Measurements from ENCODE around the gene MTHFD2L. TPM values are rescaled to one million over a fixed set of nuclear protein-coding genes. Genes with fewer than 3 reads are reported as not detected.

The MTHFD2L gene
- total and polyA plus RNA-seq, 9 donors, result 5.8 to 19.3 (median 13.5) TPM

DNA sequence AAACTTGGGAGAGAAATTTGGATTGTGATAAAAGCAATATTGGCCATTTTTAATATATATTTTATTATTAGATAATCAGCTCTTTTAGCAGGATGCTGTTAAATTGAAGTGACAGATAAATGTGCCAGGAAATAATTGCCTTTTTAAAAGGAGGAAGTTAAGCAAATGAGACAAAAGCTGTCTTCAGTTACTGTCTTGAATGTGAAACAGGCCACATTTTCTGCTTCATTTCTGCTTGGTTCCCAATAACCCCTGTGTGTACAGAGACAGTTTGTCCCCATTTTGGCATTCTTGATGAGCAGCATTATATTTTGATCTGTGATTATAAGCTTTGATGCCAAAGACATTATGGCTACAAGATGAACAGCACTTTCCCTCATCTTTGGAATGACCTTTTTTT, 151.3 kb downstream of the MTHFD2L start:
- intact Hi-C loops (cut with DNase I), result no loop called here
- no peak for DNase-seq
- Histone ChIP-seq H3K36me3 (no peaks in the 10 kb centered on the region), H3K9me3 (no peaks in the 10 kb centered on the region), H3K4me3 (no peak overlapping the region), H3K27ac (no peak overlapping the region), H3K27me3 (no peaks in the 10 kb centered on the region), H3K4me1 (ENCODE audit: insufficient read depth) (no peaks in the 10 kb centered on the region)
- no peak for TF ChIP-seq POLR2A (IDR thresholded peaks at IDR 0.05)
- TF ChIP-seq EP300 (IDR thresholded peaks at IDR 0.05), result no peak
- TF ChIP-seq, protein P1, sequence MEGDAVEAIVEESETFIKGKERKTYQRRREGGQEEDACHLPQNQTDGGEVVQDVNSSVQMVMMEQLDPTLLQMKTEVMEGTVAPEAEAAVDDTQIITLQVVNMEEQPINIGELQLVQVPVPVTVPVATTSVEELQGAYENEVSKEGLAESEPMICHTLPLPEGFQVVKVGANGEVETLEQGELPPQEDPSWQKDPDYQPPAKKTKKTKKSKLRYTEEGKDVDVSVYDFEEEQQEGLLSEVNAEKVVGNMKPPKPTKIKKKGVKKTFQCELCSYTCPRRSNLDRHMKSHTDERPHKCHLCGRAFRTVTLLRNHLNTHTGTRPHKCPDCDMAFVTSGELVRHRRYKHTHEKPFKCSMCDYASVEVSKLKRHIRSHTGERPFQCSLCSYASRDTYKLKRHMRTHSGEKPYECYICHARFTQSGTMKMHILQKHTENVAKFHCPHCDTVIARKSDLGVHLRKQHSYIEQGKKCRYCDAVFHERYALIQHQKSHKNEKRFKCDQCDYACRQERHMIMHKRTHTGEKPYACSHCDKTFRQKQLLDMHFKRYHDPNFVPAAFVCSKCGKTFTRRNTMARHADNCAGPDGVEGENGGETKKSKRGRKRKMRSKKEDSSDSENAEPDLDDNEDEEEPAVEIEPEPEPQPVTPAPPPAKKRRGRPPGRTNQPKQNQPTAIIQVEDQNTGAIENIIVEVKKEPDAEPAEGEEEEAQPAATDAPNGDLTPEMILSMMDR (IDR thresholded peaks at IDR 0.05), result no peak

DNA sequence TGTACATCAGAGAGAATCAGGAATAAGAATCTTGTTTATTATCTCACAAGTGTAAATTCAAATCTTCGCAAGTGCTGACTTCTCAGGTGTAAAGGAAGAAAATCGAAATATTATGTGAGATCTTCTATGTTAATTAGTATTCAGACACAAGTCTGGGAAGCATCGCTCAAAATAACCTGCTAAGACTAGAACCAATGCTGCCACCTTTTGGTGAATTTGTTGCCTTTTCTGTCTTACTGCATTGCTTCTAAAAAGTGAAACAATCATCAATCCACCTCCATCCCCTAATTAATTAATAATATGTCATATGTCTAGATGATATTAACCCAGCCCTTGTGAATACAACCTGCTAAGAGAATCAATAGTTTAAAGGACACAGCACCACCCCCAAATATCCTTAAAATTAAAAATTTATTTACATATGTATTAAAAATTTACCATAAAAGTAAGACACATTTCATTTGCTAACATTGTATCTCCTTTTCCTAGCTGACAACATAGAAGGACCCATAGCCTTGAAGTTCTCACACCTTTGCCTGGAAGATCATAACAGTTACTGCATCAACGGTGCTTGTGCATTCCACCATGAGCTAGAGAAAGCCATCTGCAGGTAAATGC, 153.9 kb downstream of the MTHFD2L start:
- Histone ChIP-seq H3K27ac (no peak overlapping the region), H3K4me3 (no peak overlapping the region), H3K36me3 (no peaks in the 10 kb centered on the region), H3K27me3 (no peaks in the 10 kb centered on the region), H3K4me1 (ENCODE audit: insufficient read depth) (no peaks in the 10 kb centered on the region), H3K9me3 (no peaks in the 10 kb centered on the region)
- no peak for DNase-seq
- intact Hi-C loops (cut with DNase I), result no loop called here
- WGBS, 3 donors, result 22 to 26% (median 22%) methylated on average over 4 of the region's 4 CpGs
- TF ChIP-seq POLR2A (IDR thresholded peaks at IDR 0.05), result no peak
- TF ChIP-seq, protein P1 (IDR thresholded peaks at IDR 0.05), result peak in 2 of 3 donors; percentile 17 to 29
- no peak for TF ChIP-seq EP300 (IDR thresholded peaks at IDR 0.05)

DNA sequence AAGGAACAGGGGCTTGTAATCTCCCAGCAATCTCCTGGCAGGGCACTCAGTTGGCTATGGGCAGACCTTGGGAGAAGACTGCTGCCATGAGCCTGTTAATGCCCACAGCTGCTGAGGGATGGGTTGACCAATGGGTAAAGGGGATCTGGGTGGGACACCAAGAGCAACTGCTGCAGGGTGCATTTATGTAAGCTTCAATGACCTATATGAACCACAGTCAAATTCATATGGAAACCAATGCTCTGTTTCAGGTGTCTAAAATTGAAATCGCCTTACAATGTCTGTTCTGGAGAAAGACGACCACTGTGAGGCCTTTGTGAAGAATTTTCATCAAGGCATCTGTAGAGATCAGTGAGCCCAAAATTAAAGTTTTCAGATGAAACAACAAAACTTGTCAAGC, 156.4 kb downstream of the MTHFD2L start:
- 96 to 100% (median 96%) methylated on average over 2 of the region's 2 CpGs for WGBS, 3 donors
- intact Hi-C loops (cut with DNase I), result no loop called here
- H3K4me3 ChIP-seq, result no peak overlapping the region
- DNase-seq, result no peak
- no peaks in the 10 kb centered on the region for H3K27me3 ChIP-seq
- H3K36me3 ChIP-seq, result no peaks in the 10 kb centered on the region
- H3K27ac ChIP-seq, result no peak overlapping the region
- no peaks in the 10 kb centered on the region for H3K4me1 ChIP-seq (ENCODE audit: insufficient read depth)
- TF ChIP-seq EP300 (IDR thresholded peaks at IDR 0.05) (no peak), POLR2A (IDR thresholded peaks at IDR 0.05) (no peak)
- TF ChIP-seq, protein P1 (IDR thresholded peaks at IDR 0.05), result no peak
- H3K9me3 ChIP-seq, result no peaks in the 10 kb centered on the region

DNA sequence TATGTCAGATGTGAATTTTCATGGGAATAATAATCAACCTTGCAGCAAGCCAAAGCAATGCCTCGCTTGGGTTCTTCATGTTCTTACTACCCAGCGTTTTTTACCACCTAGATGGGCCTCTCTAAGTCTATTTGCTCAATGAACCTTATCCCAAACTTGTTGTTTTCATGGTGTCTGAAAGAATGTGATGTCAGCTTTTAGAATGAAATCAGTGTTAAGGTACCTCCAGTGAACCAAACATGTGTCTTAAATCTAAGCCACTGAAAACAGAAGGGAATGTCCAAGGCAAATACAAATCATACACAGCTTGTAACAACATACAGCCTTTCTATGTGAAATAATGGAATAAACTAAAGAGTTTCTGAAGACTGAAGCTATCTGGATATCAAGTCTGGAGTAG, 157.0 kb downstream of the MTHFD2L start:
- Histone ChIP-seq H3K9me3 (no peaks in the 10 kb centered on the region), H3K27me3 (no peaks in the 10 kb centered on the region), H3K36me3 (no peaks in the 10 kb centered on the region), H3K4me1 (ENCODE audit: insufficient read depth) (no peaks in the 10 kb centered on the region), H3K4me3 (no peak overlapping the region), H3K27ac (no peak overlapping the region)
- TF ChIP-seq, protein P1 (IDR thresholded peaks at IDR 0.05), result no peak
- TF ChIP-seq POLR2A (IDR thresholded peaks at IDR 0.05) (no peak), EP300 (IDR thresholded peaks at IDR 0.05) (no peak)
- intact Hi-C loops (cut with DNase I), result no loop called here
- 83 to 85% (median 84%) methylated on average over 2 of the region's 2 CpGs for WGBS, 3 donors
- DNase-seq, result no peak
